HG03135 (cell line): ENCODE data around the gene INSYN2A.

Source experiments
- ATAC-seq: cut with Tn5 transposase; IDR thresholded peaks from one replicate; pipeline ENCODE4 v1.9.1; 2021; ENCODE audit warnings: mild to moderate bottlenecking, moderate library complexity; ENCODE audit not compliant: unreplicated experiment

INSYN2A gene

GRCh38 chr10:127195571-127196281, 665 bp downstream of the INSYN2A start:
- ATAC-seq = no peak

- no peak for ATAC-seq
Observed at GRCh38 chr10:127195041-127195506, 1.3 kb downstream of the INSYN2A start.

DNA sequence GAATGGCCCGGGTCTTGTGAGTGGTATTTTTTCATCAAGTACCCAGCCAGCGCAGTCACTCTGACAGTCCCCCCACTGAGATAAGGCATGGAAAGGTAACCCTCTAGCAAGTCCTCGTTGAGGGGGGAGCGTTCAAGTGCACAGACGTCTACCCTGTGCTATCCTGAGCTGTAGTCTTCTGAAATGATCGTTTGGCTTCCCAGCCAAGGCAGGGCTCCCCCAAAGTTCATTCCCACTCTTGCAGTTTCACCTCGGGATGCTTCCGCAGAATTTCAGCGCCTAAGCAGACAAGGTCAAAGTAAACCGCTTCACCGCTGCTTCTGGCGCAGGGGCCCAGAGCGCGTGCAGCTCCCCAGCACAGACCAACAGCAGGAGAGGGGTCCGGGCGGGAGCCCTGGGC, 1.8 kb downstream of the INSYN2A start:
- ATAC-seq = no peak

DNA sequence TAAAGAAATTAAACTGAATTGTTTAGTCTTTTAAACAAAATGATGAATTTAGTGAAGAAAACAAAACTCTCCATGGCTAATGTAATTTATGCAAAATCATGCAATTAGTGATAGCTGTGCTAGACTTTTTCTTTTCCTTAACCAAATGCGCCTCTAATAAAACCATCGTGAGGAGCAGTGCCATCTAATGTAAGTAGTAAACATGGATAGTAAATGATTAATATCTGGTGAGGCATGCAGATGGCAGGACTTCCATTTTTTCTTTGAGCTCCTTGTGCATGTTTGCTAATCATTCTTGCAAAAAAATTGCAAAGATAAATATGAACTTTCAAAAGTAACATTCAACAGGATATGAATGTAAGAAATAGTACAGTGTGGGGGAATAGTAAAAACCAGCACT, 2.3 kb downstream of the INSYN2A start:
- no peak for ATAC-seq

DNA sequence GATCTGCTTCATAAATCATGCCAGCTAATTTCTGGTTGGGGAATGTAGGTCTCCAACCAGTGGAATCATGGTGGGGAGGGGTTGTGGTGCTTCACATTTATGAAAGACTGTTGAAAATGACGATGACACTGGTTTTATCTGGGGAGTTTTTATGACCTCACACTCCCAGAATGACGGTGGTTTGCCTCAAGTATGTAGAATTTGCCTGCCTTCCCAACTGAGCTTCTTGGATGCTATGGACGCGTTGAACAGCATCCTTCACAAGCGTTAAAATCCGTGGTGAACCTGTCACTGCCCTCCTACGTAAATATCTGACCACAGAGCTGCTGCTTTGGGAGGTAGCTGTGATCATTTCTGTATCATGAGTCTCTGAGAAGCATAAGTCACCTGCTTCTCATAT, 3.3 kb downstream of the INSYN2A start:
- no peak for ATAC-seq

- no peak for ATAC-seq
Observed at GRCh38 chr10:127190427-127190826, 6.0 kb downstream of the INSYN2A start.

DNA sequence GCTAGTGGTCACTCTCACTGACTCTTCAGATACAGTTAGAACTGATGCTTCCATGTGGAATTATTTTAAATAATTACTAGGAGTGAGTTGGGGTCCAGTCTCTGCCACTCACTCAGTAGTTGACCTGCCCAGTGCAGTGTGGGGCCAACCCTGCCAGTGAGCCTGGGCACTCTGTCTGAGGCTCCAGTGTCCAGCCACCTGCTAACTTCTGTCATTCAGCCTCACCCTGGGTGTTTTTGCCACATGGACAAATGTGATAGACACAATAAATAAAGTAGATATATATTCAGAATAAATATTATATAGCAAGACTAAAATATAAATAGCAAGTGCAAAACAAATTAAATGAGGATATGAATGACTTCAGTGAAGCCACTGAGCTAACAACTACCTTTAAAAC, 7.2 kb downstream of the INSYN2A start:
- ATAC-seq = no peak

- no peak for ATAC-seq
Observed at GRCh38 chr10:127186813-127187212, 9.6 kb downstream of the INSYN2A start.

DNA sequence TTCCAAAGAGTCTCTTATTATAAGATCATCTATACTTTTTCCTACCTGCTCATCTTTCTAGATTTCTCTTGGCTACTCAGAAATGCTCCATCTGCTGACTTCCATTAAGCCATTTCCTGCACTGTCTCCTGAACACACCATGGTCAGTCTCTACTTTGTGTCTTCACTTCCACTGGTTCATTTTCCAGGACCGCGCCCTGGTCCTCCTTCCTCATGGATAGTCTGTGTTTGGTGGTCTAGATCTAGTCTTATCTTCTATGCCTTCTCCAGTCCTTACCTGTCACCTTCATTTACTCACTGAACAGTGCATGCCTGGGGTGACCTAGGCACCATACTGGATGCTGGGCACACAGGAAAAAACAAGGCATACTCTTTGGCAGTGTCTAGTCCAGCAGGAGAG, 11.8 kb downstream of the INSYN2A start:
- ATAC-seq = no peak

DNA sequence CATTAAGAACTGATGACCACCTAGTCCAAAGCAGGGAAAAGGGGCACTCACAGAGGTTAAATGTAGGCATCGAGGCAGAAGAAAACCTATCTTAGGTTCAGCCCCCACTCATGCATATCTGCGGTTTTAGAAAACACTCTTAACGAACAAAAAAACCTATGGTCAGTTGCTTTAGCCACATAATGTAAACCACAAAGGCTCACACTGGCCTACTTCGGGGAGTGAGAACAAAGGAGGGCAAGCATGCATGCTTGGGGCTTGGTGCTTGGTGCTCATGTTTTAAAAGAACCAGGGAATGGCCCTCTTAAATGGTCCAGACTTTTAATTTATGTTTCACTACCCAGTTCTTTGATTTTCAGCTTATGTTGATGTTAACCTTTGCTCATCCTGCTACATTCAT, 14.2 kb downstream of the INSYN2A start:
- ATAC-seq = no peak

GRCh38 chr10:127179612-127180250, 16.7 kb downstream of the INSYN2A start:
- no peak for ATAC-seq

DNA sequence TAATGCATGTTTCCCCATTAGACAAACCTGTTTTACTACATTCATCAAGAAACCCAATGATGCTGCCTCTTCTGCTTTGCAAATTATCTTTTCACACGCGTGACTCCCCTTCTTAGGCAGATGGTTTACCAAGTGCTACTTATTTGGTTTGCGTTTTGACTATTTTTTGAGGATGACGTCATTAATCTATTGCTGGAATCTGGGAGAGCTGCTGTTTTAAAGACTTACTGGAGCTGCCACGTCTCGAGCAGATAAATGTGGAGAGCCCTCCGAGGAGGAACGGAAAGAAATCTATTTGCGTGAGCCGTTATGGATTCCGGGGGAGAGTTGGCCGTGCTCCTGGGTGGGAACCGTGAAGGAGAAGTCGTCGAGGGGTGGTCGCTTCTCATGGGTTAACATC, 19.7 kb downstream of the INSYN2A start:
- no peak for ATAC-seq

DNA sequence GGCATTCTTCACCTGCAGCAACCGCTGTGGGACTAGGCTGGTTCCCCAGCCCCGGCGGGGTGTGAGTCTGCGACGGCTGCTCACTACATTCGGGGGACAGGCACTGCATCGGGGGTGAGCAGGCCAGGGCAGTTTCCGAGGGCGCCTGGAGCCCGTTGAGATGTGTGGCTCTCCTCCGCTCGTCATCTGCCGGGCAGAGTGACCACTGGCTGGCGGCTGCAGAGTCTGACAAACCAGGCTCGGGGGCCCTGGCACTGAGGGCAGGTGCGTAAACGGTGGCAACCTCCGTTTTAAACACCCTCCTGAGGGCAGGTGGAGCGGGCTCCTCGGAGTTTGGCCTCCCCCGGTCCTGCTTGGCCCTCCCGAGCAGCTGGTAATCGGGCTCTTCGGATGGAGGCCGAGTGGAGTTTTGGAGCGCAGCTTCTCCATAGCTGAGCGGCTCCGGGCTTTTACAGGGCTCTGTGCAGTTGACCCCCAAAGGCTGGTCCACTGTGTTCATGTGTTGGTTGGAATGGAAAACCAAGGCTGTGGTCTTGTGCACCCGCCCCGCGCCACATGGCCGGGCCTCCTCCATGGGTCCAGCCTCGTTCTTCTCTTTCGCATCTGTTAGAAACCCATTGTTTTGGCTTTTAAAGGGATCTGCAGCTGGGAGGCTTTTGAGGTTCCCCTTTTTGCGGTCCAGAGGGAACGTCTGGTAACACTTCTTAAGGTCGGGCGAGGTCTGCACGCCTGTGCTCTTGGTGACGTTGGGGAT, 20.9 kb downstream of the INSYN2A start:
- no peak for ATAC-seq

DNA sequence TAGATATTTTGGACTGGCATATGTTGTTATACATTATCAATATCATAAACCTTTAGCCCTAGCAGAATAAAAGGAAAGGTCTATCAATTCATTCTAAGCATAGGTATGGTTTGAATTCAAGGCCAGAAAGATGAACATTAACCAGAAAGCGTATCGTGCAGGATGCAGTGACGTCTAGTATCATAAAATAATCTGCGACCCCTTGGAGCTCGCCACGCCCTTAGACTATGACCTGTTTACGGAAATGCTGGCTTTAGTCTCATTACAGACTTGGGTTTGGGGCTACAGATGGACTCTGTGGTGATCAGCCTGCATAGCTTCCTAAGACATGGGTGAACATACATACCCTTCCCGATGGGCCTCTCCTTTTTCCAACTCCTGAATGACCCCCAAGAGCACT, 21.5 kb downstream of the INSYN2A start:
- no peak for ATAC-seq

GRCh38 chr10:127168261-127168660, 28.1 kb downstream of the INSYN2A start:
- ATAC-seq = no peak

DNA sequence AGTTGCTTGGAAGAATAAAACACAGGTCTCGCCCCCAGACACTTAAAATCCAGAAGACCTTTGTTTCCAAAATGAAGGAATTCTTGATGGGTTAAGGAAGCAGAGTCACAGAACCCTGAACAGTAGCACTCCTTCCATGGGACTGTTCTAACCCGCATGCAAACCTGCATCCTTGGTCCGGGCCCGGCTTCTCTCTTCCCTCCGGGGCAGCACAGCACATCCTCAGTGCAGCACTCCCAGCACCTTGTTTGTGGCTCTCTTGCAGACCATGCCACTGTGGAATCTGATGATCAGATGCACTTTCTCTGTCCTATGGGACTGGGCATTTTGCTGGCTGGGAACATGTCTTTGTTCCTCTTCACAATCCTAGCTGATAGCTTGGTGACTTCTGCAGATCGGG, 33.5 kb downstream of the INSYN2A start:
- no peak for ATAC-seq

DNA sequence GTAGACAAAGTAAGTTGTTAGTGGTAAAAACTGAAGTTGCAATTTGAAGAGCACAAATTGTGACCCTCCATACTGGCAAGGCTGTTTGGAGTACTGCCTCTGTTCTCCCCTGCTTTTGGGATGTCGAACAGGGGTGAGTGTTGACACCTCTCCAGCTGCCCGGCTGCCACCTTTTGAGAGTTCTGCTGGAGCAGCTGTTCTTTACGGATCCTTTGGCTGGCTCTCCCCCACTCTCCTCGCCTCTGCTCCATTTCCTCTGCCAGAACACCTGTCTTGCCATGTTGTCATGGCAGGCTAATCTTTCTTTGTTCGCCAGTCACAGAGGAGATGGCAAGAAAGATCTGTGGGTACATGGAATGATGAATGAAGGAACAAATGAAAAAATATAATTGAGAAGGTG, 34.9 kb downstream of the INSYN2A start:
- no peak for ATAC-seq

DNA sequence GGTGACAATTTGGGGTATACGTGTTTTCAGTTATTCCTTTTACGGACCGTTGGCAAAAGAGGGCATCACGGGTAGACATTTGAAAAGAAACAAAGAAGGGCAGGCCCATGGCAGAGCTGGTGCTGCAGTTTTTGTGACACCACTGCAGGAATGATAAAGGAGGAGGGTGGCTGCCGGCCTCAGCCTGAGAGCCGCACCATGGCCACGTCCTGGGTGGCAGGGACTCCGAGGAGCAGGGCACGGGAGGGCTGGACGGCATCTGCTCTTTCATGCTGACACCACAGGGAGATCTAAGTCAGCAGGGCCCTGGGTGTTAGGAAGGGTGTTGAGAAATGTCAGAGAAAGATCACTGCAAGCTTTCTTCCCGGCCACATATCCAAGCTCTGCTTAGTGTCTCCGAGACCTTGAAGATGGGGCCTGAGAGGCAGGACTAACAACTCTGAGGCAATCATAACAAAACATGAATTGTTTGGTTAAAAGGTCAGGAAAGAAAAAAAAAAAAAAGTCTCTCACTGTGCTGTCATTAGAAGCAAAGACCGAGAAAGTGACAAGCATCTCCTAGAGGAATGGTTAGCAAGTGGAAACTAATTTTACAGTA, 36.6 kb downstream of the INSYN2A start:
- no peak for ATAC-seq

GRCh38 chr10:127158662-127159061, 37.7 kb downstream of the INSYN2A start:
- ATAC-seq = no peak

- ATAC-seq = no peak
Observed at GRCh38 chr10:127157506-127158200, 38.7 kb downstream of the INSYN2A start.

GRCh38 chr10:127157089-127157488, 39.3 kb downstream of the INSYN2A start:
- ATAC-seq = no peak
